Left ventricle myocardium inferior (tissue), 1 donor: ENCODE measurements around the gene GHR. TPM values are rescaled to one million over a fixed set of nuclear protein-coding genes. Genes with fewer than 3 reads are reported as not detected.
A peak's percentile ranks its signal among the peaks of the same experiment; 100 is the strongest.
"Not testable (repeated sequence)": the region's sequence is repeated elsewhere in the genome, so short reads cannot be mapped to it uniquely, and the experiment has no call there.

ENCODE experiments used
- DNase-seq: peaks from one replicate; pipeline ENCODE4 v3.0.0-alpha.2; 2020
- H3K27ac ChIP-seq: fragments of 200-600 bp; replicated peaks from 2 replicates; pipeline ENCODE4 v1.8.0; 2021
- H3K27me3 ChIP-seq: fragments of 200-600 bp; 2 replicates; pipeline ENCODE4 v1.8.0; 2021; ENCODE audit warnings: low read depth
- H3K36me3 ChIP-seq: fragments of 200-600 bp; 2 replicates; pipeline ENCODE4 v1.8.0; 2021
- H3K4me1 ChIP-seq: fragments of 200-600 bp; 2 replicates; pipeline ENCODE4 v1.8.0; 2021
- H3K4me3 ChIP-seq: fragments of 200-600 bp; 2 replicates; pipeline ENCODE4 v1.8.0; 2021; ENCODE audit warnings: mild to moderate bottlenecking, moderate library complexity
- H3K9me3 ChIP-seq: fragments of 200-600 bp; replicated peaks from 2 replicates; pipeline ENCODE4 v1.8.0; 2021
- CTCF ChIP-seq: fragments of 200-600 bp; IDR thresholded peaks from 2 replicates; pipeline ENCODE4 v1.8.0; 2021; ENCODE audit warnings: antibody characterized with exemption, mild to moderate bottlenecking, borderline replicate concordance
- intact Hi-C: fragments of 100-400 bp; cut with micrococcal nuclease; formaldehyde crosslinking; loops from one replicate; pipeline ENCODE4 v1.11.0; 2022
- total RNA-seq: library from RNA; stranded (reverse); fragmentation: NEBNext Ultra II Directional; extraction: Animal tissue kit (Norgen Biotek cat#: 25700); gene quantifications from one replicate; pipeline ENCODE4 v1.2.1, GENCODE V29; 2021
- donor health status: DM: no; HTN: yes; CAD: no; lungs with severe emphysema.

Gene GHR
- total RNA-seq, 1 donor from 2014 or later, result 12.9 TPM

DNA sequence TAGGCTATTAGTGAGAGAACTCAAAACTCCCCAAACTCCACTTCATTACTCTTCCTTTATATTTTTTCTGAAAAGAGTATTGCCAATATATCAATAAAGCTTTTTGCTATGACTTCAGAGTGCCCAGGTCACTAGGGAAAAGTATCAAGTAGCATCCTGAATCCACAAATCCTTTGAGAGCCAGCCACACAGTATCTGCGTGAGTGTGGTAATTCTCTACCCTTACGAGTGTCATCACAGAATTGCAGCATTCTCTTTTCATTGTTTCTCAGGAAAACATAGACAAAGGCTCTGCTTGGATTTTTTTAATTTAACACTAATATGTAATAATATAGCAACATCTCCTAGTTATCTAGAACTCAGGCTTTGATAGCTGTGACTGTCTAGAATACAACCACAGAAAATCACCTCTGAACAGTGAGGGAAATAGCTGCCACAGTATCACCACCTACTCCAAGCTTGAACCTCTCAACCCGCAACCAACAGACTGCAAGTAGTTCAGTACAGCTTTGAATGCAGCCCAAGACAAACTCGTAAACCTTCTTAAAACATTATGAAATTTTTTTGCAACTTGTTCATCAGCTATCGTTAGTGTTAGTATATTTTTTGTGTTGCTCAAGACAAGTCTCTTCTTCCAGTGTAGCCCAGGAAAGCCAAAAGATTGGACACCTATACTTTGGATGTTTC lies 254.1 kb downstream of the GHR start:
- Histone ChIP-seq H3K4me1 (peaks cover 15% of the 10 kb centered on the region), H3K27ac (peak overlapping the region; percentile 12), H3K36me3 (no peaks in the 10 kb centered on the region), H3K9me3 (peaks cover 38% of the 10 kb centered on the region), H3K27me3 (no peaks in the 10 kb centered on the region), H3K4me3 (no peak overlapping the region)
- no peak for TF ChIP-seq CTCF
- no peak for DNase-seq
- intact Hi-C loops, result no loop called here

DNA sequence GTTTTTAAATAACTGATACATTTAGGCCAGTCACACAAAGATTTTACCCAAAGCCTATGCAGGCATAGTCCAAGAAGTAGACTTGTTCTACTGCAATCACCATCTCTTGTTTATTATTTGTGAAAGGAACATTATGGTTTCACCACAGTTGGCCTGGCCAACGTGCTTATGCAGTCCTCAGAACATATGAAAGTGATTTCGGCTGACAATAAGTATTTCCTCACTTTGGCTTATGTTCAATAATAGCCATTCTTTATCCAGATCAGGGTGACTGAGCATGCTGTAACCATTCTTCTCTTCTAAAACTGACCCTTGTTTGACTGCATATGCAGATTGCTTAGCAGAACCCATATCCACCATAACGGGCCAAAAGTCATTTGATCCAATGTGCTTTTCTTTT lies 256.8 kb downstream of the GHR start:
- Histone ChIP-seq H3K36me3 (no peaks in the 10 kb centered on the region), H3K27ac (no peak overlapping the region), H3K9me3 (peaks cover 21% of the 10 kb centered on the region), H3K4me1 (peaks cover 15% of the 10 kb centered on the region), H3K4me3 (no peak overlapping the region), H3K27me3 (no peaks in the 10 kb centered on the region)
- intact Hi-C loops, result no loop called here
- no peak for DNase-seq
- no peak for TF ChIP-seq CTCF

DNA sequence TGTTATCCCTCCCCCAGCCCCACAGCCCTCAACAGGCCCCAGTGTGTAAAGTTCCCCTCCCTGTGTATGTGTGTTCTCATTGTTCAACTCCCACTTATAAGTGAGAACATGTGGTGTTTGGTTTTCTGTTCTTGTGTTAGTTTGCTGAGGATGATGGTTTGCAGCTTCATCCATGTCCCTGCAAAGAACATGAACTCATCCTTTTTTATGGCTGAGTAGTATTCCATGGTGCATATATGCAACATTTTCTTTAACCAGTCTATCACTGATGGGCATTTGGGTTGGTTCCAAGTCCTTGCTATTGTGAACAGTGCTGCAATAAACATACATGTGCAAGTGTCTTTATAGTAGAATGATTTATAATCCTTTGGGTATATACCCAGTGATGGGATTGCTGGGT lies 261.8 kb downstream of the GHR start:
- H3K36me3 ChIP-seq, H3K27ac ChIP-seq, H3K4me1 ChIP-seq, DNase-seq, H3K4me3 ChIP-seq, H3K27me3 ChIP-seq, intact Hi-C loops: not testable (repeated sequence)
- H3K9me3 ChIP-seq, result peaks cover 34% of the 10 kb centered on the region

GRCh38 chr5:42689391-42689790 lies 266.2 kb downstream of the GHR start:
- Histone ChIP-seq H3K9me3 (peaks cover 14% of the 10 kb centered on the region), H3K27ac (no peak overlapping the region), H3K27me3 (no peaks in the 10 kb centered on the region), H3K4me1 (peaks cover 22% of the 10 kb centered on the region), H3K36me3 (no peaks in the 10 kb centered on the region), H3K4me3 (no peak overlapping the region)
- intact Hi-C loops, result no loop called here
- no peak for TF ChIP-seq CTCF
- no peak for DNase-seq

DNA sequence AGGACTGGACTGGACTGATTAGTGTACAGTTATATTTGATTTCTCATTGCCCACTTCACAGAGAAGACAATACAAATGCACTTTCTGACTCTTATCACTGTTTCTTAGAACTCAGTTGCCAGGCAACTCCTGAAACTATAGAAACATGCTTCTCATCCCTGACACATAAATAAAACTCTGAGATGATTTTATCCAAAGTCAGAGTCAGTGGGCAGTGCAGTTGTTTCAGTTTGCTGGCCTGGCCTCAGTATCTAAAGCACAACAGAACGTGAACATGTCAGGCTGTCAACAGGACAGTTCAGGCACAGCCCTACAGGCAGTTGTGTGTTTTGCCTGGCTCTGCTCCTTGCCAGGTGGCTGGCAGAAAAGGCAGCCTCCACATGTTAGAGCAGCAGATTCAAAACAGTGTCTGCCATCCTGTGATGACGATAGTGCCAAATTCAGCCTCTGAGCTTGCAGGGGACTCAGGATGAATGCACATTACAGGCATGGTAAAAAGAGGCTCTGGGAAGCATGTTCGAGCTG lies 268.2 kb downstream of the GHR start:
- DNase-seq, result peak; percentile 45
- H3K27me3 ChIP-seq, result no peaks in the 10 kb centered on the region
- peaks cover 3% of the 10 kb centered on the region for H3K9me3 ChIP-seq
- peaks cover 22% of the 10 kb centered on the region for H3K4me1 ChIP-seq
- peaks cover 5% of the 10 kb centered on the region for H3K36me3 ChIP-seq
- intact Hi-C loops, result no loop called here
- H3K27ac ChIP-seq, result peak overlapping the region; percentile 53
- H3K4me3 ChIP-seq, result no peak overlapping the region
- TF ChIP-seq CTCF, result peak; percentile 41

DNA sequence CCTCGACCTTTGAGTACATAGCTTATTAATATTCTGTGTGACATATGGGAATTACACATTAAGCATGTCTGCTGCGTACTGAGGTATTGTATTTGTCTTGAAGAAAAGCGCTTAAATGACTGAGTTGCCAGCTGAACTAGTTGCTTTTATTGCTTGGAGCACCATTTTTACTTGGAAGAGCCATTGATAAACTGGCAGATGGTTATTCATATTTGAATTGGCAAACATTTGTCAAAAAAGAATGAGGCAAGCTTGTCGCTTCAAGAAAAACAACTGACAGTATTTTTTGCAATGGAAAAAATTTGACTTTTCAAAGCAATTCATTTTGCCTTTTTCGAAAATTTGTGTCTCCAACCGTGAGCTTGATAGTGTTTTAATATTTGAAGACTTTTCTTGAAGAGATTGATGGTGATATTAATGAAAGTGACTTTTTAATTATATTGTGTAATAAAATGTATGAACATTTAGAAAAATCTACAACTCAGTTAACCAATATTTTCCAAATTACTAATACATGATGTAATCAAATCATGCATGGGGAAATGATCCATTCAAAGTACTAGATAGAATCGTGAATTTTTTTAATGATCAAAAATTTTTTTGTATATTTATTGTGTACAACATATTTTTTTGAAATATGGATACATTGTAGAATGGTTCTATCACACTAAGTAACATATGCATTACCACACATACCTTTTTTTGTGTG lies 278.3 kb downstream of the GHR start:
- no peaks in the 10 kb centered on the region for H3K4me1 ChIP-seq
- H3K4me3 ChIP-seq, result no peak overlapping the region
- peaks cover 34% of the 10 kb centered on the region for H3K9me3 ChIP-seq
- no peak overlapping the region for H3K27ac ChIP-seq
- intact Hi-C loops, result no loop called here
- TF ChIP-seq CTCF, result no peak
- DNase-seq, result no peak
- H3K27me3 ChIP-seq, result no peaks in the 10 kb centered on the region
- peaks cover 59% of the 10 kb centered on the region for H3K36me3 ChIP-seq
